Mesendoderm (in vitro differentiated cells): ENCODE results near the gene SLC24A4.

Source experiments
- DNase-seq: peaks from one replicate; pipeline ENCODE4 v3.0.0; 2013
- H2AK5ac ChIP-seq: 2 replicates; pipeline ENCODE4 v1.6.1; 2013; ENCODE audit warnings: low read length, inconsistent platforms
- H2BK120ac ChIP-seq: 2 replicates; pipeline ENCODE4 v1.6.1; 2013; ENCODE audit warnings: low read depth, mild to moderate bottlenecking, low read length, moderate library complexity, mixed read lengths
- H2BK15ac ChIP-seq: replicated peaks from 2 replicates; pipeline ENCODE4 v1.6.1; 2013; ENCODE audit warnings: low read depth, mild to moderate bottlenecking, moderate library complexity
- H2BK5ac ChIP-seq: 2 replicates; pipeline ENCODE4 v1.6.1; 2013; ENCODE audit warnings: low read length, inconsistent platforms
- H3K18ac ChIP-seq: 2 replicates; pipeline ENCODE4 v1.6.1; 2013; ENCODE audit warnings: mild to moderate bottlenecking, low read length, mixed read lengths
- H3K23ac ChIP-seq: one replicate; pipeline ENCODE4 v1.6.1; 2013; ENCODE audit warnings: low read length
- H3K27ac ChIP-seq: 2 replicates; pipeline ENCODE4 v1.5.1; 2013; ENCODE audit warnings: low read depth, mild to moderate bottlenecking, inconsistent platforms, low read length, moderate library complexity
- H3K27me3 ChIP-seq: 2 replicates; pipeline ENCODE4 v1.6.1; 2013; ENCODE audit warnings: low read length, control low read depth, mild to moderate bottlenecking, inconsistent platforms; ENCODE audit not compliant: insufficient read depth, poor library complexity
- H3K36me3 ChIP-seq: 2 replicates; pipeline ENCODE4 v1.6.1; 2013; ENCODE audit warnings: low read length, inconsistent platforms; ENCODE audit not compliant: control insufficient read depth, insufficient read depth
- H3K4ac ChIP-seq: one replicate; pipeline ENCODE4 v1.6.1; 2013; ENCODE audit warnings: low read depth, mild to moderate bottlenecking, low read length, moderate library complexity
- H3K4me1 ChIP-seq: 2 replicates; pipeline ENCODE4 v1.6.1; 2013; ENCODE audit warnings: low read depth, low read length, inconsistent platforms; ENCODE audit not compliant: control insufficient read depth
- H3K4me2 ChIP-seq: 2 replicates; pipeline ENCODE4 v1.6.1; 2013; ENCODE audit warnings: low read length
- H3K4me3 ChIP-seq: 2 replicates; pipeline ENCODE4 v1.5.1; 2013; ENCODE audit warnings: mild to moderate bottlenecking, low read length
- H3K56ac ChIP-seq: one replicate; pipeline ENCODE4 v1.6.1; 2013; ENCODE audit warnings: low read length
- H3K79me1 ChIP-seq: 2 replicates; pipeline ENCODE4 v1.6.1; 2013; ENCODE audit warnings: low read length, inconsistent platforms
- H3K79me2 ChIP-seq: 2 replicates; pipeline ENCODE4 v1.6.1; 2013; ENCODE audit warnings: mild to moderate bottlenecking, low read length; ENCODE audit not compliant: control insufficient read depth, insufficient read depth
- H3K9ac ChIP-seq: 2 replicates; pipeline ENCODE4 v1.6.1; 2013; ENCODE audit warnings: low read length, inconsistent platforms
- H4K5ac ChIP-seq: one replicate; pipeline ENCODE4 v1.6.1; 2013; ENCODE audit warnings: low read length
- H4K8ac ChIP-seq: one replicate; pipeline ENCODE4 v1.6.1; 2013; ENCODE audit warnings: low read depth, mild to moderate bottlenecking, control low read depth, low read length, moderate library complexity
- WGBS: extraction: QIAGEN DNeasy Blood & Tissue Kit; methylation state at CpG from one replicate; pipeline ENCODE4 v1.1.7; 2013; ENCODE audit warnings: low lambda C conversion rate, missing lambda C conversion rate; ENCODE audit not compliant: insufficient coverage; ENCODE audit errors: extremely low coverage; 5-methylcytosine and 5-hydroxymethylcytosine counted together

Gene SLC24A4

GRCh38 chr14:92489394-92490238, 166.7 kb downstream of the SLC24A4 start:
- Histone ChIP-seq H3K4me3 (no peak overlapping the region), H2BK120ac (no peak overlapping the region), H3K4ac (no peak overlapping the region), H3K36me3 (no peaks in the 10 kb centered on the region), H3K79me2 (no peaks in the 10 kb centered on the region), H3K18ac (no peak overlapping the region), H3K27me3 (no peaks in the 10 kb centered on the region), H3K23ac (no peak overlapping the region), H3K56ac (no peak overlapping the region), H3K4me2 (no peak overlapping the region), H4K5ac (no peak overlapping the region), H3K4me1 (no peaks in the 10 kb centered on the region), H3K9ac (no peak overlapping the region), H2BK15ac (no peak overlapping the region), H3K79me1 (no peaks in the 10 kb centered on the region), H2BK5ac (no peak overlapping the region), H2AK5ac (no peak overlapping the region), H3K27ac (no peak overlapping the region), H4K8ac (no peak overlapping the region)
- DNase-seq, result no peak
- WGBS, result no CpG with 5 or more reads among the region's 21 CpGs

- Histone ChIP-seq H3K4me2 (no peak overlapping the region), H3K79me2 (no peaks in the 10 kb centered on the region), H3K27me3 (no peaks in the 10 kb centered on the region), H3K79me1 (no peaks in the 10 kb centered on the region), H2BK120ac (no peak overlapping the region), H3K4me3 (no peak overlapping the region), H3K9ac (no peak overlapping the region), H3K36me3 (no peaks in the 10 kb centered on the region), H3K56ac (no peak overlapping the region), H4K5ac (no peak overlapping the region), H2BK15ac (no peak overlapping the region), H3K4me1 (no peaks in the 10 kb centered on the region), H2AK5ac (no peak overlapping the region), H2BK5ac (no peak overlapping the region), H3K27ac (no peak overlapping the region), H3K23ac (no peak overlapping the region), H3K4ac (no peak overlapping the region), H4K8ac (no peak overlapping the region), H3K18ac (no peak overlapping the region)
- WGBS, result no CpG with 5 or more reads among the region's 17 CpGs
- no peak for DNase-seq
Observed at GRCh38 chr14:92490239-92490959, 167.4 kb downstream of the SLC24A4 start.

GRCh38 chr14:92491782-92492181, 168.8 kb downstream of the SLC24A4 start:
- no peak overlapping the region for H3K4me2 ChIP-seq
- no peak for DNase-seq
- H3K27ac ChIP-seq, result no peak overlapping the region
- H3K36me3 ChIP-seq, result no peaks in the 10 kb centered on the region
- H3K56ac ChIP-seq, result no peak overlapping the region
- no CpG with 5 or more reads among the region's 8 CpGs for WGBS
- no peak overlapping the region for H3K9ac ChIP-seq
- no peak overlapping the region for H3K4me3 ChIP-seq
- no peak overlapping the region for H3K18ac ChIP-seq
- no peak overlapping the region for H4K8ac ChIP-seq
- no peak overlapping the region for H2BK120ac ChIP-seq
- H2BK5ac ChIP-seq, result no peak overlapping the region
- no peaks in the 10 kb centered on the region for H3K79me1 ChIP-seq
- no peak overlapping the region for H2BK15ac ChIP-seq
- H3K4me1 ChIP-seq, result no peaks in the 10 kb centered on the region
- no peak overlapping the region for H4K5ac ChIP-seq
- no peak overlapping the region for H3K4ac ChIP-seq
- no peaks in the 10 kb centered on the region for H3K79me2 ChIP-seq
- no peak overlapping the region for H2AK5ac ChIP-seq
- H3K23ac ChIP-seq, result no peak overlapping the region
- H3K27me3 ChIP-seq, result no peaks in the 10 kb centered on the region

GRCh38 chr14:92492258-92492657, 169.3 kb downstream of the SLC24A4 start:
- Histone ChIP-seq H3K36me3 (no peaks in the 10 kb centered on the region), H3K79me1 (no peaks in the 10 kb centered on the region), H4K5ac (no peak overlapping the region), H3K4me2 (no peak overlapping the region), H3K4me3 (no peak overlapping the region), H2BK120ac (no peak overlapping the region), H4K8ac (no peak overlapping the region), H2AK5ac (no peak overlapping the region), H3K79me2 (no peaks in the 10 kb centered on the region), H3K56ac (no peak overlapping the region), H3K4ac (no peak overlapping the region), H3K23ac (no peak overlapping the region), H2BK15ac (no peak overlapping the region), H3K4me1 (no peaks in the 10 kb centered on the region), H3K9ac (no peak overlapping the region), H3K27me3 (no peaks in the 10 kb centered on the region), H3K18ac (no peak overlapping the region), H3K27ac (no peak overlapping the region), H2BK5ac (no peak overlapping the region)
- WGBS, result no CpG with 5 or more reads among the region's 10 CpGs
- DNase-seq, result no peak

GRCh38 chr14:92493024-92493423, 170.1 kb downstream of the SLC24A4 start:
- H3K27me3 ChIP-seq, result no peaks in the 10 kb centered on the region
- H4K8ac ChIP-seq, result no peak overlapping the region
- H3K27ac ChIP-seq, result no peak overlapping the region
- no peak overlapping the region for H3K23ac ChIP-seq
- no peak overlapping the region for H2BK120ac ChIP-seq
- no peak overlapping the region for H3K56ac ChIP-seq
- no peak overlapping the region for H2AK5ac ChIP-seq
- H3K79me2 ChIP-seq, result no peaks in the 10 kb centered on the region
- no peak overlapping the region for H2BK5ac ChIP-seq
- DNase-seq, result no peak
- no CpG with 5 or more reads among the region's 10 CpGs for WGBS
- H3K18ac ChIP-seq, result no peak overlapping the region
- H3K36me3 ChIP-seq, result no peaks in the 10 kb centered on the region
- no peak overlapping the region for H3K9ac ChIP-seq
- H3K4me1 ChIP-seq, result no peaks in the 10 kb centered on the region
- H3K79me1 ChIP-seq, result no peaks in the 10 kb centered on the region
- no peak overlapping the region for H2BK15ac ChIP-seq
- H3K4me3 ChIP-seq, result no peak overlapping the region
- H3K4ac ChIP-seq, result no peak overlapping the region
- H3K4me2 ChIP-seq, result no peak overlapping the region
- H4K5ac ChIP-seq, result no peak overlapping the region
